Motor neuron (in vitro differentiated cells): ENCODE results near the gene LRP2. TPM values are rescaled to one million over a fixed set of nuclear protein-coding genes. Genes with fewer than 3 reads are reported as not detected.
A peak's percentile ranks its signal among the peaks of the same experiment; 100 is the strongest.
"Not testable (repeated sequence)": the region's sequence is repeated elsewhere in the genome, so short reads cannot be mapped to it uniquely, and the experiment has no call there.

Source experiments
- ATAC-seq, 8 experiments: fragments of 200-7000 bp; cut with Tn5 transposase; replicated peaks in 6 of 8; 2 replicates each; pipeline ENCODE4 v1.8.0; 2021; ENCODE audit warnings: mild to moderate bottlenecking in 8 of 8, moderate library complexity in 8 of 8
- H3K27ac ChIP-seq, 2 donors: fragments of 250-450 bp; sonication (Bioruptor Pico); 2 replicates each; pipeline ENCODE4 v1.9.0; 2021; ENCODE audit warnings: antibody characterized with exemption in 2 of 2, mild to moderate bottlenecking in 2 of 2, moderate library complexity in 1 of 2
- H3K4me1 ChIP-seq, 2 donors: fragments of 250-450 bp; sonication (Bioruptor Pico); replicated peaks in 1 of 2; 2 replicates each; pipeline ENCODE4 v1.6.1; 2021; ENCODE audit warnings: antibody characterized with exemption in 2 of 2, mild to moderate bottlenecking in 2 of 2, moderate library complexity in 1 of 2
- H3K4me3 ChIP-seq, 5 donors: fragments of 250-450 bp; sonication (Bioruptor Pico); 2 replicates each; pipeline ENCODE4 v1.9.0; 2021; ENCODE audit warnings: antibody characterized with exemption in 5 of 5, mild to moderate bottlenecking in 5 of 5, moderate library complexity in 4 of 5
- WGBS, 10 experiments: fragments of 450-650 bp; shearing (Covaris generic); methylation state at CpG; one replicate each; pipeline ENCODE4 v1.0.0; 2022; 5-methylcytosine and 5-hydroxymethylcytosine counted together
- in situ Hi-C, 9 experiments: fragments of 400-800 bp; cut with MboI; loops; one replicate each; pipeline ENCODE4 v1.15.0; 2021; ENCODE audit warnings: low sequenced_read_pairs in 9 of 9, low pct_unique_long_range_greater_than_20kb in 2 of 9; ENCODE audit not compliant: unreplicated experiment in 9 of 9
- total RNA-seq, 8 experiments: library from RNA; unstranded; fragments of 300-600 nt; gene quantifications; 2 replicates each; pipeline versions ENCODE4 v1.2.3 to v1.2.4, GENCODE V29; 2022

Gene LRP2
- total RNA-seq, 8 experiments from 2014 or later, result 0.03 to 29.2 (median 6.5) TPM; not detected in 1

DNA sequence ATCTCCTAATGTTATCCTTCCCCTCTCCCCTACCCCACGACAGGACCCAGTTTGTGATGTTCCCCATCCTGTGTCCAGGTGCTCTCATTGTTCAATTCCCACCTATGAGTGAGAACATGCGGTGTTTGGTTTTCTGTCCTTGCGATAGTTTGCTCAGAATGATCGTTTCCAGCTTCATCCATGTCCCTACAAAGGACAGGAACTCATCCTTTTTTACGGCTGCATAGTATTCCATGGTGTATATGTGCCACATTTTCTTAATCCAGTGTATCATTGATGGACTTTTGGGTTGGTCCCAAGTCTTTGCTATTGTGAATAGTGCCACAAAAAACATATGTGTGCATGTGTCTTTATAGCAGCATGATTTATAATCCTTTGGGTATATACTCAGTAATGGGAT is 54.0 kb downstream of the LRP2 start:
- 0 to 100% (median 93%) methylated on average over 1 to 5 of the region's 5 CpGs; no CpG with 5 or more reads in 3 of the 10 experiments for WGBS, 10 experiments

DNA sequence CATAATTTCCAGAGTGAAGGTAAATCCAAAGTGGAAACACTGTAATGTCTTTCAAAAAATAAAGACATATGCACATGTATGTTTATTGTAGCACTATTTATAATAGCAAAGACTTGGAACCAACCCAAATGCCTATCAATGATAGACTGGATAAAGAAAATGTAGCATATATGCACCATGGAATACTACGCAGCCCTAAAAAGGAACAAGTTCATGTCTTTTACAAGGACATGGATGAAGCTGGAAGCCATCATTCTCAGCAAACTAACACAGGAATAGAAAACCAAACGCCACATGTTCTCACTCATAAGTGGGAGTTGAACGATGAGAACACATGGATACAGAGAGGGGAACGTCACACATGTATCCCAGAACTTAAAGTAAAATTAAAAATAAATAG is 57.6 kb downstream of the LRP2 start:
- H3K4me1 ChIP-seq, H3K4me3 ChIP-seq, H3K27ac ChIP-seq, in situ Hi-C loops, ATAC-seq: not testable (repeated sequence)
- 19 to 100% (median 94%) methylated on average over 2 to 4 of the region's 4 CpGs for WGBS, 10 experiments

More for the DNA sequence above, 54.0 kb downstream of the LRP2 start:
- in situ Hi-C loops, H3K4me3 ChIP-seq, H3K4me1 ChIP-seq, H3K27ac ChIP-seq, ATAC-seq: not testable (repeated sequence)

GRCh38 chr2:169303579-169304305 is 58.6 kb downstream of the LRP2 start:
- Histone ChIP-seq H3K4me3 (no peak overlapping the region), H3K27ac (no peak overlapping the region), H3K4me1 (peaks cover 6 to 8% of the 10 kb centered on the region in 2 donors)
- in situ Hi-C loops, result no loop called here
- ATAC-seq, result no peak
- WGBS, 10 experiments, result 0 to 85% (median 46%) methylated on average over 1 to 4 of the region's 4 CpGs

DNA sequence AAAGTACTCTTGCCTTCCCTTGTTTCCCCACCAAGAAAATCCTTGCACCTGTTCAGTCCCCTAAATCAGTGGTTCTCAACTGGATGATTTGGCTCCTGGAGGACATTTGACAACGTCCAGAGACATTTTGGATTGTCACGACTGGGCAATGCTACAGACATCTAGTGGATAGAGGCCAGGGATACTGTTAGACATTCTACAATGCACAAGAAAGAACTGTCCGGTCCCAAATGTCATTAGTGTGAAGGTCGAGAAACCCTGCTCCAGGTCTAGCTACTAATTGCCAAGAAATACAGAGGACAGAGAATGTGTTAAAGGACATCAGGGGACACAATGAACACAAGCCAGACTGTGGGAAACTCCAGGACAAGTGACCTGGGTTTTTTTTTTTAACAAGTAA is 60.0 kb downstream of the LRP2 start:
- Histone ChIP-seq H3K4me1 (peaks cover 6 to 8% of the 10 kb centered on the region in 2 donors), H3K4me3 (no peak overlapping the region), H3K27ac (no peak overlapping the region)
- 5 to 92% (median 30%) methylated on average over 2 to 4 of the region's 4 CpGs; no CpG with 5 or more reads in 1 of the 10 experiments for WGBS, 10 experiments
- in situ Hi-C loops, result no loop called here
- ATAC-seq, result no peak

DNA sequence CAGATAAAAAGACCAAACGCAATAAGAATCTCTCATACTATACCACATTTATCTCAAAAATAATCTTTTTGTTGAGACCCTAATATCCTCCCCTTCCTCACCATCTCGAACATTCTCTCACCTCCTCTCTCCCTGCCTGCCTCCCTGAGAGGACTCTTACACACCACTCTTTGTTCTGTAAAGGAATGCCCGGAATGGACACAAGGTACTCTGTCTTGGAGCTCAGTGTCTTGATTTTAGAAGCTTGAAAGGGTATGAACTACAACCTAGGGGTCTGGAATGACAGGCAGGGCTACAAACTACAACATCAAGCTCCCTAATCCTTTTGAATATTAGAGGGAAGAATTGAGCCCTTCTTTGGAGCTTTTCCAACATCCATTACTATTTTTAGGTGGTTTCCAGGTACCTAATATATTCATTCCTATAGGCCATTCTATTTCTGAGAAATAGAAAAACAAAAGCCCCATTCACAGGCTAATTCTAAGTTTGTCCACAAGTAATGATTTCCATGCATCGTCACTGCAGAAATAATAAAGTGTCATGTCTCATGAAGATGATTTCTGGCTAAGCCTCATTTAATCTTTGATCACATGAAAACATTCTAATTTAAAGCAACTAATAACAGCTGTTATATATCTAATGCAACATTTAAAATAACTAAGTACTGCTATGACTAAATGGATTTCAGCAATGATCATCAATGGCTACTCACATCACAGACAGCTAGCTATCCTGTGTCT is 60.6 kb downstream of the LRP2 start:
- Histone ChIP-seq H3K27ac (no peak overlapping the region), H3K4me1 (peaks cover 6 to 8% of the 10 kb centered on the region in 2 donors), H3K4me3 (no peak overlapping the region)
- peak in 1 of 8 experiments; percentile 29 for ATAC-seq
- WGBS, 10 experiments, result 0 to 95% (median 68%) methylated on average over 1 to 4 of the region's 4 CpGs
- in situ Hi-C loops, result no loop called here

- H3K4me3 ChIP-seq, result no peak overlapping the region
- peak in 1 of 8 experiments; percentile 36 for ATAC-seq
- in situ Hi-C loops, result no loop called here
- no peak overlapping the region for H3K27ac ChIP-seq
- WGBS, 10 experiments, result 0 to 30% (median 15%) methylated on average over 2 to 5 of the region's 5 CpGs
- H3K4me1 ChIP-seq, result peaks cover 6 to 8% of the 10 kb centered on the region in 2 donors
Measured at GRCh38 chr2:169300636-169301530, 61.5 kb downstream of the LRP2 start.

GRCh38 chr2:169298007-169298406 is 64.3 kb downstream of the LRP2 start:
- peaks cover 6 to 8% of the 10 kb centered on the region in 2 donors for H3K4me1 ChIP-seq
- H3K4me3 ChIP-seq, result no peak overlapping the region
- ATAC-seq, result no peak
- WGBS, 10 experiments, result 0 to 100% (median 92%) methylated on average over 1 of the region's 1 CpG; no CpG with 5 or more reads in 2 of the 10 experiments
- in situ Hi-C loops, result no loop called here
- H3K27ac ChIP-seq, result no peak overlapping the region

DNA sequence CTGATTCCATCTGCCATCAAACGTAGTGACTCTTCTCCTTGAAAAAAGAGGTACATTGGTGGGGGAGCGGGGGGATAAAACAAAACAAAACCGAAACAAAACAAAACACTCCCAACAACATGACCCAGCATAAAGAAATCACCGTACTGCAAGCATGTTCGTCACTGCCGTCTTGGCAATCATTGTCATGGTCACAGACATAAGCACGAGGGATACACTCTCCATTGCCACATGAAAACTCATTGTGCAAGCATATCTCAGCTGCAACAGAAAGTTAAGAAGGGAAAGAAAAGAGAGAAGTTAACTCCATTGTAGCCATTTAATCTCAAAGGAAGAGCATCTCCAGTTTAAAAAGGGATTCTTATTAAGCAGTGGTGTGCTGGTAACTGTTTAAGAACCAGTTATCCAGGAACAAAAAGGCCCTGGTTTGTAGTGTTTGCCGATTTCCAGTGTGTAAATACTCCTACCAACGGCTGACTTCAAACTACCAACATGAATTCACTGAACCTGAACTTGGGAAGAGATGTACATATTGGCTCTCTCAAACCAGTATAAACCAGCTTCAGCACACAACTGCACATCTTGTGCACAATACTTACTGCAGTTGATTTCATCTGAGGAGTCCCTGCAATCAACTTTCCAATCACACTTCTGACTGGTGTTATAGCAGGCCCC is 68.2 kb downstream of the LRP2 start:
- Histone ChIP-seq H3K27ac (no peak overlapping the region), H3K4me3 (no peak overlapping the region), H3K4me1 (no peaks in the 10 kb centered on the region)
- 23 to 94% (median 83%) methylated on average over 3 to 9 of the region's 9 CpGs; no CpG with 5 or more reads in 1 of the 10 experiments for WGBS, 10 experiments
- peak in 2 of 8 experiments; percentile 60 to 87 for ATAC-seq
- in situ Hi-C loops, result no loop called here

- in situ Hi-C loops, result no loop called here
- Histone ChIP-seq H3K27ac (no peak overlapping the region), H3K4me3 (no peak overlapping the region), H3K4me1 (peaks cover 6 to 9% of the 10 kb centered on the region in 2 donors)
- WGBS, 10 experiments, result 0 to 60% (median 39%) methylated on average over 1 to 2 of the region's 2 CpGs; no CpG with 5 or more reads in 1 of the 10 experiments
- peak in 2 of 8 experiments; percentile 24 to 27 for ATAC-seq
Measured at GRCh38 chr2:169291517-169291916, 70.8 kb downstream of the LRP2 start.

DNA sequence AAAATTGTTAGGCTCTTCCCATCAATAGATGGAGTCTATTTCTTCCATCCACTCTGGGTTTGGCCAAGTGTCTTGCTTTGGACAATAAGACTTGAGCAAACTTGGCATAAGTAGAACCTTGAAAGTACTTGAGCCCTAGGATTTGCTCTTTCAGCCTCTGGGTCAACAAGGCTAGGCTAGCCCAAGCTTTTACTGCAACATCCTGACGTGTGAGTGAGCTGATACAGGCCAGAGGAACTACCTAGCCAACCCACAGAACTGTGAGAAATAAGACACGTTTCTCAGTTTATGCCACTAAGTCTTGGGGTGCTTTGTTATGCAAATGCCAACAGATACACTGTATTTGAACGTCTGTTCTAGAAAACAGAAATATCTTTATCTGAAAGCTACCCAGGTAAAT is 71.9 kb downstream of the LRP2 start:
- Histone ChIP-seq H3K27ac (no peak overlapping the region), H3K4me1 (peaks cover 17 to 20% of the 10 kb centered on the region in 2 donors), H3K4me3 (no peak overlapping the region)
- 0 to 100% (median 61%) methylated on average over 1 to 3 of the region's 3 CpGs; no CpG with 5 or more reads in 2 of the 10 experiments for WGBS, 10 experiments
- ATAC-seq, result no peak
- in situ Hi-C loops, result no loop called here

GRCh38 chr2:169287666-169288065 is 74.7 kb downstream of the LRP2 start:
- Histone ChIP-seq H3K27ac (no peak overlapping the region), H3K4me3 (no peak overlapping the region), H3K4me1 (peaks cover 18 to 27% of the 10 kb centered on the region in 2 donors)
- in situ Hi-C loops, result no loop called here
- no peak for ATAC-seq

- Histone ChIP-seq H3K4me3 (no peak overlapping the region), H3K4me1 (peaks cover 18 to 27% of the 10 kb centered on the region in 2 donors), H3K27ac (peak overlapping the region; percentile 43 to 62)
- ATAC-seq, result peak in 5 of 8 experiments; percentile 49 to 78 (median 53)
- in situ Hi-C loops, result no loop called here
- 5 to 87% (median 69%) methylated on average over 1 to 4 of the region's 4 CpGs; no CpG with 5 or more reads in 2 of the 10 experiments for WGBS, 10 experiments
Measured at GRCh38 chr2:169286624-169287231, 75.6 kb downstream of the LRP2 start.
